Measurements from ENCODE around the gene SMG6.

- TF ChIP-seq, protein P1, sequence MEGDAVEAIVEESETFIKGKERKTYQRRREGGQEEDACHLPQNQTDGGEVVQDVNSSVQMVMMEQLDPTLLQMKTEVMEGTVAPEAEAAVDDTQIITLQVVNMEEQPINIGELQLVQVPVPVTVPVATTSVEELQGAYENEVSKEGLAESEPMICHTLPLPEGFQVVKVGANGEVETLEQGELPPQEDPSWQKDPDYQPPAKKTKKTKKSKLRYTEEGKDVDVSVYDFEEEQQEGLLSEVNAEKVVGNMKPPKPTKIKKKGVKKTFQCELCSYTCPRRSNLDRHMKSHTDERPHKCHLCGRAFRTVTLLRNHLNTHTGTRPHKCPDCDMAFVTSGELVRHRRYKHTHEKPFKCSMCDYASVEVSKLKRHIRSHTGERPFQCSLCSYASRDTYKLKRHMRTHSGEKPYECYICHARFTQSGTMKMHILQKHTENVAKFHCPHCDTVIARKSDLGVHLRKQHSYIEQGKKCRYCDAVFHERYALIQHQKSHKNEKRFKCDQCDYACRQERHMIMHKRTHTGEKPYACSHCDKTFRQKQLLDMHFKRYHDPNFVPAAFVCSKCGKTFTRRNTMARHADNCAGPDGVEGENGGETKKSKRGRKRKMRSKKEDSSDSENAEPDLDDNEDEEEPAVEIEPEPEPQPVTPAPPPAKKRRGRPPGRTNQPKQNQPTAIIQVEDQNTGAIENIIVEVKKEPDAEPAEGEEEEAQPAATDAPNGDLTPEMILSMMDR (IDR thresholded peaks at IDR 0.05) = no peak
- TF ChIP-seq POLR2AphosphoS5 (IDR thresholded peaks at IDR 0.05) (no peak), POLR2A (IDR thresholded peaks at IDR 0.05) (no peak)
Observed at GRCh38 chr17:2222301-2222700, 81.3 kb downstream of the SMG6 start.
